ENCODE measurements around the gene TNRC6A. TPM values are rescaled to one million over a fixed set of nuclear protein-coding genes. Genes with fewer than 3 reads are reported as not detected.
"Not testable (repeated sequence)": the region's sequence is repeated elsewhere in the genome, so short reads cannot be mapped to it uniquely, and the experiment has no call there.

TNRC6A gene
- total RNA-seq, 1 donor from 2014 or later, result 47.1 TPM

DNA sequence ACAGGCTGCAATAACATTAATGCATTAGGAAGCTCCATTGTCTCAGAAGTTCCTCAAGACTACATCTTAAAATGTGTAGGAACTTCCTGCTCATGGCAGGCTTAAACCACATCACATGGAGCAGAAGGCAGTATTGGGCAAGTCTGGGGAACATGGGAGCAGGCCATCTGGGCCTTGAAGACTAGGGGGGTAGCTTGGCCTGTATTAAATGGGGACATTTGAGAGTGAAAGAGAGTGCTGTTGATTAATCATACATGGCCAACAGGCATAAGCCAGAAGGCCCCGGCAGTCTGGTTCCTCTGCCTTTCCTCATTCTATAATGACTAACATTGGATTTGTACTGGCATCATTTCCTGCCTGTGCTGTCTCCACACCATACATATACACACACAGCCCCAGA is 91.1 kb downstream of the TNRC6A start:
- peak; percentile 53 for DNase-seq

DNA sequence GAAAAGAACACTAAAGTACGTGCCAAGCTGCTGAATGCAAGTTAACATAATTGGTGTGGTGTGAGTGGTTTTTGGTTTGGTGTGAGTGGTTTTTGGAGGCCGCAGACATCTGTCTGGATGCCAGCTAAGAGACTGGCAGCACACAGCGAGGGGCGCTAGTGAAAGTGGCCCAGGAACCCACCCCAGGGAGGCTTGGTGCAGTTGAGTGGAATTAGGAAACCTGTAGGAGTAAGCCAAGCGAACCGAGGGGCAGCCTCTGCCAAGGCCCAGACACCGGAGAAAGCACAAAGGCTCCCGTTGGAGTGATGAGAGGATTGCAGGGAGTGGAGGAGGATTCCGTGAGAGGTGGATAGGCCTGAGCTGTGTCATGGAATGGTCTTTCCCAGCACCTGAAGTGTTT is 91.7 kb downstream of the TNRC6A start:
- DNase-seq, result no peak

DNA sequence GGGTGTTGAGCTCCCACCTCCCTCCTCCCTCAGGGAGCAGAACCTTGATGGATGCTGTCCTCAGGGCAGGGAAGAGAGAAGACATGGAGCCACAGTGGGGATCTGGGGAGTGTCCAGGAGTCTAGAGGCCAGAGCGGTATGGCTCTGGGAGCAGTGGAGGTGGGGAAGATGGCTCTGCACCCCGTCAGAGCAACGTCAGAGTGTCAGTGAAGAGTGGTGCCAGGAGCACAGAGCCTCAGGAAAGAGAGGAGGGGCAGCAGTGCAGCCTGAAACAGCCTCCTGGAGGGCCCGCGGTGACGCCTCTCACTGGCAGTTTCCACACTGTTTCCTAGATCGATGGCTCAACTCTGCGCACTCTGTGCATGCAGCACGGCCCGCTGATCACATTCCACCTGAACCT is 93.1 kb downstream of the TNRC6A start:
- DNase-seq, result no peak

DNA sequence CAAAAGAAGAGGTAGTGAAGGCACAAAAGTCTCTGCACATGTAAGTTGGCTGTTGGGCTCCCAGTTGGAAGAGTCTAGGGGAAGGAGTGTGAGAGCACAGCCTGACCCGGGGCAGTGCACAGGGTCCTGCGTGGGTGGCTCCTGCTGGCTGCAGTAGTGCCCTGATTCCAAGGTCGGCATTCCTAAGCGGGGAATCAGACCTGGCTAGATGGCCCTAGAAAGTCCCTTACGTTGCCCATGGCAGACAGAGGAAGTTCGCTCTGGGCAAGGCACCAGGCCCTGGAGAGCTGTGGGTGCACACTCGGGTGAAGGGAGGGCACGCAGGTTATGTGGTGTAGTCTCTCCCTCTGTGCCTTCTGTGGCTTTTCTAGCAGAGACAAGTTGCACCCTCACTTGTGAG is 93.5 kb downstream of the TNRC6A start:
- DNase-seq, result no peak

DNA sequence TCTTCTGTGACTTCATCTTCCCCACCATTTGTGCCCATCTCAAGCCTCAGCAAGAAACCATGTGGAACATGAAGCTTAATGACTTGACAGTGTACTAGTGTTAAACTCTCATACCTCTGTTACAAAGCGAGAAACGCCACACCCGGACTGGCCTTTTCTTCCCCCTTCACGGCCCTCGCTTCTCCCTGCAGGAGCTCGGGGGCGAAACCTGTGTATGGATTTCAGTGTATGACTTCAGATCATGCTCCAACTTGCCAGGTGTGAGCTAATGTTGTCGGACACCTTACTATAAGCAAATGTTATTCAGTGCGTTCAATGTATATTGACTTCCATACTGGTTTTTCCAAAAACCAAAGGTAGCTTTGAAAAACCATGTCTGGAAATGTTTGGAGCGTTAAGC is 96.2 kb downstream of the TNRC6A start:
- no peak for DNase-seq

DNA sequence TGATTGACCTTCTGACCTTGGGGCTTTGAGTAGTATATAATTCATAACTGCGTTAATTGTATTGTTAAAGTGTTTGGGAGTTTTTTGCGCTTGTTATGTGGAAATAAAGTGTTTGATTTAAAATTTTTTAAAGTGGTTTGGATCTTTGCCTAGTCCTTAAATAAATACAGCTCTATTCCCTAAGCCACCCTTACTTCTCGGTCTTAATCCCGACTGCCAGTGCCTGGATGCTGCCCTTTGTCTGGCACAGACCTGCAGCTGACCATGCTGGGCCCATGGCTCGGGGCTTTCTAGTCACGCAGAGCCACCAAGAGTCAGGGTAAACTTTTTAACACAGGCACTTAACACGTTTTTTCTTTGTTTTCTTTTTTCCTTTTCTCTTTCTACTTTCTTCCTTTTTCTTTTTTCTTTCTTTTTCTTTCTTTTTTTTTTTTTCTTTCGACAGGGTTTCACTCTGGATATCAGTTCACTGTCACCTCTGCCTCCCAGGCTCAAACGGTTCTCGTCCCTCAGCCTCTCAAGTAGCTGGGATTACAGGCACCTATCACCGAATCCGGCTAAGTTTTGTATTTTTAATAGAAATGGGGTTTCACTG is 96.7 kb downstream of the TNRC6A start:
- DNase-seq, result no peak

DNA sequence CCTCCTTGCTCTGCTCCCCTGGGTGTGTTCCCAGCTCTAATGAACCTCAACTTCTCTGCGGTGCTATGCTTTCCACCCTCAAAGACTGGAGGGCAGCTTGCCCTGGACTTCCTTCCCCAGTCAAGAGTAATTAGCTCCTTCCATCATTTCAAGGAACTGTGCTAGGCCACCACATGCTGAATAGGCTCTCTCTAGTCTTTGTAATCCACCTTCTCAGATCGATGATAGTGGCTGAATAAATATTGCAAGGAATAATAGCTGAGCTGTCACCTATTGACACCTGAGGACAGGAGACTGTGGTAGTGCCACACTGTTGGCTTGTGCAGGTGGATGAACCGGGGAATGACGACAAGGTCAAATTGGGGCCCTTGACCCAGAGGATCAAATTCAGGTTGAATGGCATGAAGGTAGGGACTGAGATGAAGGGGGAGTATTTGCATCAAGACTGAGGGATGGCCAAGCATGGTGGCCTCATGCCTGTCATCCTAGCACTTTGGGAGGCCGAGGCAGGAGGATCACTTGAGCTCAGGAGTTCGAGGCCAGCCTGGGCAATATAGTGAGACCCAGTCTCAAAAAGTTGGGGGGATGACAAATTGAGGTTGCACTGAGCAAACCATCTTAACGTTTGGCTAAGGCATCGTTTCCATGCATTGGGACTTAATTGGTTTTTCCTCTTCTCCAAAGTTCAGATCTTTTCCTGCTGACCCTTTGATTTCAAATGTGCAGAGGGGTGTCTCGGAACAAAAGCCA is 97.5 kb downstream of the TNRC6A start:
- no peak for DNase-seq

DNA sequence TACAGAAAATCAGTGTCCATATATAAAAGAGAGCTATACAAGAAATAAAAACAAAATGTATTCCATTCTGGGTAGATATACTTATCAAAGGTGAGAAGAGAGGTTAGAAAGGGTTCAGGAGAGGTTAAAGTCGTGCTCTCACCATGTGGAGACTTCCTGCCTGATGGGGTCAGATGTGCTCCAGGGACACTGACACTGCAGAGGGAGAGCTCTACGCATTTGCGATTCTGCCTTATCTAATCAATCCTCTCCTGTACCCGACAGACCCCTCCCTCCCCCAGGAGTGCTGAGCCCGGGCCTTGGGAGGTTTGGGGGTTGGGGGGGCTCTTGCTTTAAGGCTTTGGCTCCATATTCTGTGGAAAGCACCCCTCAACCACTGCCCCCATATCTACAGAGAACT is 99.7 kb downstream of the TNRC6A start:
- no peak for DNase-seq

DNA sequence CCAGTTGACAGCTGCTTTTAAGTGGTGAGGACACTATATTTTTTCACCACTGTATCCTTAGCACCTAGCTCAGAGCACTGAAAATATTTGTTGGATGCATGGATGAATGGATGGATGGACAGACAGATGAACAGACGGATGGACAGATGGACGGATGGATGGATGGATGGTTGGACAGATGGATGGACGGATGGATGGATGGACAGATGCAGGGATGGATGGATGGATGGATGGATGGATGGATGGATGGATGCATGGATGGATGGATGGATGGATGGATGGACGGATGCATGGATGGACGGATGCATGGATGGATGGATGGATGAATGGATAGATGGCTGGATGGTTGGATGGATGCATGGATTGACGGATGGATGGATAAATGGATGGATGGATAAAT is 103.9 kb downstream of the TNRC6A start:
- no peak for DNase-seq

DNA sequence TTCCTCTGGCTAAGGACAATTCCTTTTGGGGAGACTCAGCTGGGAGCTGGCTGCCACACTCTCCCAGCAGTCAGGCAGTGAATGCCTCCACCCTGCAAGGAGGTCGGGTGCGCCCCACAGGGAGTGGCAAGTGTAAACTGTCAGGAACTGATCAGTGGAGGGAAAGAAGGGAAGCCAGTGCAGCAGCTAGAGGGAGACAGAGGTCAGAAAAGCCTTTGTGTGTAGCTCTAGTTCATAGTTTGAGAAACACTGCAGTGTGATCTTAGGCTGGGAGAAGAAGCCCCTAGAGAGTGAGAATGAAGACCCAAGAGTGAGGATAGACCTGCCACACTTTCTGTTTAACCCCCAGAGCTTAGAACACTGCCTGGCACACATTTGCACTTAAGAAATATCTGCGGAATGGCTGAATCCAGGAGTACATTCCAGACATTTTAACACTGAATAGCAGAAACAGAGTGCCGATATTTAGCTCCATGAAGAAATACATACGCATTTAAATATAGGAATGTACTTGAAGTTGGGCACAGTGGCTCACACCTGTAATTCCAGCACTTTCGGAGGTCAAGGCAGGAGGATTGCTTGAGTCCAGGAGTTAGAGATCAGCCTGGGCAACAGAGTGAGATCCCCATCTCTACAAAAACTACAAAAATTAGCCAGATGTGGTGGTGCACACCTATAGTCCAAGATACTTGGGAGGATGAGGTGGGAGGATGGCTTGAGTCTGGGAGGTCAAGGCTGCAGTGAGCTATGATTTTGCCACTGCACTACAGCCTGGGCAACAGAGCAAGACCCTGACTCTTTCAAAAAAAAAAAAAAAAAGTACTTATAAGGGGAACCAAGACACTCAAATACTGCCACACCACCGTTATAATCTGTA is 105.2 kb downstream of the TNRC6A start:
- DNase-seq, result peak; percentile 59

DNA sequence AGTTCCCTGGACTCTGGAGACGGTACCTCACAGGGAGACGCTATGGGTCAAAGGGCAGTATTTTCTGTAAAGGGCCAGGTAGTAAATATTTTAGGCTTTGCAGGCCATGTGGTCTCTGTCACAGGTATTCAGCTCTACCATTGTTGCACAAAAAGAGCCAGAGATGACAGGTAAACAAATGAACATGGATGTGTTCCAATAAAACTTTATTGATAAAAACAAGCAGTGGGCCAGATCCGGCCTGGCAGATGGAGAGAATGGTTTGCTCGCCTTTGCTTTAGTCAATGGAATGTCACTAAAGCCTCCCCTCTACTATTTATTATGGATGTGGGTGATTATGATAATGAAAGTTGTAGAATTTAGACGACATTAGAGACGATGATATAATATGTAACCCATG is 107.4 kb downstream of the TNRC6A start:
- DNase-seq, result no peak

DNA sequence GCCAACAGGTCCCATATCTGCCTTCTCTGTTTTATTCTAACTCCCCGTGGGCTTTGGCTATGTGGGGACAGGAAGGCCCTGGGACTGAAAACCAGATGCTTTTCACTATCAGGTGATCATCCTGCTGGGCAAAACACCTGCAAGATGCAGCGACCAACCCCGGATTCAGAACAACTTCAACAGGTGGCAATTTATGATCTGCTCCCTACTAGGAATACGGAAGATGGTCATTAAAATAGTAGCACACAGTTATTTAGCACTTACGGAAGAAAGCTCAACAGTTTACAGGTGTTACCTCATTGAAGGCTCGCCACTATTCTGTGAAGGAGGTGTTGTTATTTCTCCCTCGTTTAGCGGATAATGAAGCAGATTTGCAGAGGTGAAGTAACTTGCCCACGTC is 108.5 kb downstream of the TNRC6A start:
- no peak for DNase-seq

DNA sequence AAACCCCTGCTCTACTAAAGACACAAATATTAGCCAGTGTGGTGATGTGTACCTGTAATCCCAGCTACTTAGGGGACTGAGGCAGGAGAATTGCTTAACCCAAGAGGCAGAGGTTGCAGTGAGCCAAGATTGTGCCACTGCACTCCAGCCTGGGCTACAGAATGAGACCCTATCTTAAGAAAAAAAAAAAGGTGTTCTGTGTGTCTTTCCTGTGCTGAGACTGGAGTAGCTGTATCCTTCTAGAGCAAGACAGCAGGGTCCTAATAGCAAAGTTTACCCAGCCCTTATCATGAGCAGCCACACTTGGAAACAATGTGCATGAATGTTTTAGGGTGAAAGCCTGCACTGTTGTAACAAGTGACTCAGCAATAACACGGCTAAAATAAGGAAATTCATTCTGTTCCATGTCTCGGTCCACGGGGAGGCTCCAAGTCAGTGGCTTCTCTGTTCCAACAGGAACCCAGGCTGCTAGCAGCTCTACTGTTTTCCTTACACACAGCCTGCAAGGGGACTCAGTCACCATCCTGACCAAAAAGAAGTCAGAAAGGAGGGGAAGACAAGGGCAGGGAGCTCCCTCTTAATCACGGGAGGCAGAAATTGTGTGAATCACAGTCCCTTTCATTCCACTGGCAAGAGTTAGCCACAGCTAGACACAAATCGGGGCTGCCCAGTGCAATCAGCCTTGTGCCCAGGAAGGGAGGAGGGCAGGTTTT is 109.3 kb downstream of the TNRC6A start:
- DNase-seq, result peak; percentile 67

DNA sequence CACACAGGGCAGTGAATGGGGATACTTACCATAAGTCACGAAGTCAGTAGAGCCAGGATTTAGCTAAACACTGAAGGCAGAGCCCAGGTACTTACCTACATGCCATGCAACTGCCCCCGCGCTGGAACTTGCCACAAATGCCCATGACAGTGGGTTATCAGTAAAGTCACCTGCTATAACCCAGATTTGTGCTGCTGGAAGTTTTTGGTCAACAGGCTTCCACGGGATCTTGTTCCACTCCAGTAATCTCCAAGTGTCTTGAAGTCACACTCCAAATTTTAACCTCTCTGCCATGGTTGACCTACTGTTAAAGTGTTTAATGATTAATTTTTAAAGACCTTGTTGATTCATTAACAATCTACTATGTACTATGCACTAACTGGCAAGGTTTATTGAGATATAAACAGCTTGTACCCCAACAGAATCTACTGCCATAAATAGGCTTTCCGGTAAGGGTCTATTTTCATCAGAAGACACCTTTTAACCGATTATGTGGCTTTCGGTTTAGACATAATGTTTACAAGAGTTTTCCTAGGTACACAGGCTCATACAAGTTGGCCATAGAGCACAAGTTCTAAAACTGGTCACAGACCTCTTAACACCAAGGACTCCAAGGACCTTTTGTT is 110.0 kb downstream of the TNRC6A start:
- DNase-seq, result no peak

DNA sequence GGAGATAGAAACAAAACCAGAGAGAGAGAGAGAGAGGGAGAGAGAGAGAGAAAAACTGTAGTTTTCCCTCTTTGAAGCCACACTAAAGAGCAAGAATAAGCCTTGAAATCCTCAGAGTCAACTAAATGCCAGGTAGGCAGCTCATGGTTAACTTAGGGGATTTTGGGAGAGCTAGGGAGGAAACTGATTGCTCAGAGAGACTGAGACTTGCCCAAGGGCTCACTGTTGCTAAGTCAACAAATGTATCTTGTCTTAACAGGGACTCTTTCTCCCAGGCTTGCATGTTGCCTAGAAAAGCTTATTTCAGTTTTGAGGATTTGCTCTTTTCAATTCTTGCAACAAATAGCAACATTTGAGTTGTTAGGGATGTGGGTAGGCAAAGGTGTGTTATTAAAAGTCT is 111.8 kb downstream of the TNRC6A start:
- DNase-seq, result no peak

DNA sequence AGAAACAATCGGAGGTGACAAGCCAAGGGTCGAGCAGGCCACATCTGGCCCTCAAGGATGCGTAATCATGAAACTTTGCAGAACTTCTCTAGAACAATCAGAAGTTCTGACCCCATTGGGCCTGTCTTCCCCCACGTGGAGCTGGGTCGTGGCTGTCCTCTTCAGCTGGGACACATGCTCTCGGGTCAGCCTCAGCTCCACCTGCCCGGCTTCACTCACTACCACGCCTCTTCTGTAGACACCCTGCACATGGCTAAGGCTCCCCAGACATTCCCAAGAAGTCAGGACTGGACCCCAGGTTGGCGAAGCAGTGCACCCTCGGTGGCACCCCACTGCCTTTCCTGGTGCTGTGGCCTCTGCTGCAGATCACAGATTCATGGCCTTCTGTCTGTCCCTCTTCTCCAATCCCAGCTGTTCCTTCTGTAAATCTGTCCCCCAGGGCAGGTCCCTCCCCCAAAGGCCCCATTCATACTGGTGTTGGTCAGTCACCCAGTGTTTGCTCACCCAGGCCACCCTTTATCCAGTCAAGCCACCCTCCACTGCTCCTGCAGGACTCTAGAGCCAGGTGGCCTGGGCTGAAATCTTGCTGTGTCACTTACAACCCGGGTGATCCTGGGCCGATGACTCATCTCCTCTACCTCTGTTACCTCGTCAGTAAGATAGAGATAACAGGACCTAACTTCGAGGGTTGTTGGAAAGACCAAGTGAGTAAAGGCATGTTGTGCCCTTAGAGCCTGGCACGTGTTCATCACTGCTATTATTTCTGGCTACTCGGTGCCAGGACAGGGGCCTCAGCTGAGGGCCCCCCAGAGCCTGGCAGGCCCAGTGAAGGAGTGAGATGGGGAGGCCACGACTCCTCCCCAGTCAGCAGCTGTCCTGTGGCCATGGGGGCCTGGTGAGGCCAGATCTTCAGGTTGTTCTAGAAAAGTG is 114.9 kb downstream of the TNRC6A start:
- peak; percentile 31 for DNase-seq

DNA sequence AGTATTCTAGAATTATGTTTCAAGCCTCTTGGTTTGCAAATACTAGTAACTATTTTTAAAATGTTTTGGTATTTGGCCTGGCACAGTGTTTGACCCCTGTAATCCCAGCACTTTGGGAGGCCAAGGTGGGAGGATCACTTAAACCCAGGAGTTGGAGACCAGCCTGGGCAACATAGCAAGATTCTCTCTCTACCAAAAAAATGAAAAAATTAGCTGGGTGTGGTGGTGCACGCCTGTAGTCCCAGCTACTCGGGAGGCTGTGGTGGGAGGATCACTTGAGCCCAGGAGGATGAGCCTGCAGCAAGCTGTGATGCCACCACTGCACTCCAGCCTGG is 115.5 kb downstream of the TNRC6A start:
- not testable (repeated sequence) for DNase-seq

DNA sequence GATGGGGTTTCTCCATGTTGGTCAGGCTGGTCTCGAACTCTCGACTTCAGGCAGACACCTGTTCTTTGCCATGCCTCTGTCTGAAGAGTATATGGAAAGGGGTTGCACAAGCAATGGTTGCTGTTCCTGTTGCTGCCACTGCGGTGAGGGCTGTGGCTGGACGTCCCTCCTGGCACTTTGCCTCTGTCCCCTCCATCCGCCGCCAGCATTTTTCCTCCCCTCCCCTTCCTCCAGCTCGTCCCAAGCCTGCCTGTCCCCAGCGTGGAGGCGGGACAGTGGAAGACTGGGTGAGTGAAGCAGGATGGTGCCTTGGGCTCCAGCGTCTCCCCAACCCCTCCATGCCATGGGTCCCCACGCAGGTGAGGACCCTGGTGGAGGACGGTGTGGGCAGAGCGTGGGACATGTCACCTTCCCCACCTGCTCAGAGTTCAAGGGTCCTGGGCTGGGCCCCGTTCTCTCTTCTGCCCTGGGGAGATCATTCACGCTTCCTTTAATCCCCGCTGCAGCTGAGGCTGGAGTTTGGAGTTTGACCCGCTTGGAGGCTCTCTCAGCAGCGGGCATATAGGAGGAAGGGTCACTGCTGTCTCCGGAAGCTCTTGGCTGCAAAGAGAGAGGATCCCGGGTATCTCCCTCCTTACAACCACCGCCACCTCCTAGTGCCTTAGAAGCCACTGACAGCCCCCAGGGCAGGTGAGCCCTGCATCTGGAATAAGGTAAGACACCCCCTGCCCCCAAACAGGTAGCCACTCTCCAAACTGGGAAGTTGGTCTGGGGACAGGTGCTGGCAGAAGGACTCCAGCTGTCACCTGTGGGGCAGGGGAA is 116.5 kb downstream of the TNRC6A start, which contains the start of gene SLC5A11:
Gene SLC5A11, plus strand, starts transcription at position 238 of the 822 bp plus-strand sequence. CDS start 12,681 bp downstream, outside the sequence.
- DNase-seq, result no peak

DNA sequence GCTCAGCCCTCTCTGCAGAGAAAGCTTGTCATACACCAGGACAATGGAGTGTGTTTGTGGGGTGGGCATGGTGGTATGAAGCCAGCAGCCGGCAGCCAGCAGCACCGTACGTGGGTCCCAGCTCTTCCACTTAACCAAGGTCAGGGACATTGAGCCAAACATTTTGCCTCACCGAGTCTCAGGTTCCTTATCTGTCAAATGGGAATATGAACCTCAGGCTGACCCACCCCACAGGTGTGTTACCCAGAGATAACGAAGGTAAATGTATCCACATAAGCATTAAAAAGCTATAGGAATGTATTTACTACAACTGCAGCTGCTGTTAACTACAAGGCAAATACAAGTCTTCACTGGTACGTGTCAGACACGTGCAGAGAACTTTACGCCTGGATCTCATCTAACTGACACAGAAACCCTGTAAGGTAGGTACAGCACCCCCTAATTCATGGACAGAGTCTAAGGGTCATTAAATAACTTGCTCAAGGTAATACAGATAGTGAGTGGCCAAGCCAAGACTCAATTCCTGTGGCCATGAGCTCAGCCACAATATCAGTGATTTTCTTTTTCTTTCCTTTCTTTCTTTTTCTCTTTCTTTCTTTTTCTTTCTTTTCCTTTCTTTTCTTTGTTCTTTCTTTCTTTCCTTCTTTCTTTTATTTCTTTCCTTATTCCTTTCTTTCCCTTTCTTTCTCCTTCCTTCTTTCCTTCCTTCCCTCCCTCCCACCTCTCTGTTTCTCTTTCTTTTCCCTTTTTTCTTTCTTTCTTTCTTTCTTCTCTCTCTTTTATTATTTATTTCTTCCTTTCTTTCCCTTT is 117.3 kb downstream of the TNRC6A start:
- no peak for DNase-seq

DNA sequence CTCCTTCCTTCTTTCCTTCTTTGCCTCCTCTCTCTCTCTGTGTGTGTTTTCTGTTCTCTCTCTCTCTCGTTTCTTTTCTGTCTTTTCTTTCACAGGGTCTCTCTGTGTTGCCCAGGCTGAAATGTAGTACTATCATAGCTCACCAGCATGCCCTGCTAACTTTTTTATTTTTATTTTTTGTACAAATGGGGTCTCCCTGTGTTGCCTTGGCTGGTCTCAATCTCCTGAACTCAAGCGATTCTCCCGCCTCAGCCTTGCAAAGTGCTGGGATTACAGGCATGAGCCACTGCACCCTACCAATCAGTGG is 117.9 kb downstream of the TNRC6A start:
- no peak for DNase-seq

Data from dermis blood vessel endothelial cell (primary cell).